Retinal pigment epithelial cell (primary cell): ENCODE measurements around the gene RBP7.
"Not testable (repeated sequence)": the region's sequence is repeated elsewhere in the genome, so short reads cannot be mapped to it uniquely, and the experiment has no call there.

Source experiments
- DNase-seq: peaks from one replicate; pipeline ENCODE4 v3.0.0-alpha.2; 2010; ENCODE audit warnings: low read depth
- H3K4me3 ChIP-seq: 2 replicates; pipeline ENCODE4 v1.5.1; 2011; ENCODE audit warnings: mild to moderate bottlenecking, low read length, control low read depth, moderate library complexity
- CTCF ChIP-seq: conservative IDR thresholded peaks from 2 replicates; pipeline ENCODE4 v1.5.1; 2011; ENCODE audit warnings: low read depth, low read length, control low read depth, inconsistent platforms

The RBP7 gene

GRCh38 chr1:9989773-9990172 lies 7.3 kb upstream of the RBP7 start:
- TF ChIP-seq CTCF: no peak
- H3K4me3 ChIP-seq: no peak overlapping the region
- no peak for DNase-seq

GRCh38 chr1:9990944-9991343 lies 6.1 kb upstream of the RBP7 start:
- DNase-seq: no peak
- H3K4me3 ChIP-seq: no peak overlapping the region
- no peak for TF ChIP-seq CTCF

- no peak overlapping the region for H3K4me3 ChIP-seq
- no peak for TF ChIP-seq CTCF
- no peak for DNase-seq
These were observed 4.1 kb upstream of the RBP7 start for GRCh38 chr1:9992910-9993309.

- no peak overlapping the region for H3K4me3 ChIP-seq
- DNase-seq: no peak
- no peak for TF ChIP-seq CTCF
These were observed 3.4 kb upstream of the RBP7 start for GRCh38 chr1:9993561-9994075.

- H3K4me3 ChIP-seq: no peak overlapping the region
These were observed 4.1 kb downstream of the RBP7 start for GRCh38 chr1:10001016-10001665.

GRCh38 chr1:10005248-10005647 lies 8.2 kb downstream of the RBP7 start:
- H3K4me3 ChIP-seq, DNase-seq: not testable (repeated sequence)

More at GRCh38 chr1:10001016-10001665, 4.1 kb downstream of the RBP7 start:
- no peak for TF ChIP-seq CTCF
- no peak for DNase-seq

GRCh38 chr1:10007169-10007568 lies 10.1 kb downstream of the RBP7 start:
- TF ChIP-seq CTCF: no peak
- DNase-seq: no peak

GRCh38 chr1:10014016-10014415 lies 17.0 kb downstream of the RBP7 start:
- DNase-seq: no peak
- no peak for TF ChIP-seq CTCF
- H3K4me3 ChIP-seq: no peak overlapping the region

More at GRCh38 chr1:10007169-10007568, 10.1 kb downstream of the RBP7 start:
- no peak overlapping the region for H3K4me3 ChIP-seq
